Measurements from ENCODE around the gene GLG1.
"Not testable (repeated sequence)": the region's sequence is repeated elsewhere in the genome, so short reads cannot be mapped to it uniquely, and the experiment has no call there.

The GLG1 gene

GRCh38 chr16:74451951-74452758 is 154.8 kb downstream of the GLG1 start:
- H3K4me3 Mint-ChIP-seq = peak overlapping the region; percentile 10 to 42
- H3K9me3 Mint-ChIP-seq = no peaks in the 10 kb centered on the region
- DNase-seq (peak; percentile 74), ATAC-seq (replicated peaks) (peak; percentile 93 to 95)
- H3K4me1 Mint-ChIP-seq = peaks cover 19 to 27% of the 10 kb centered on the region in 2 donors
- peak overlapping the region; percentile 92 for H3K27ac Mint-ChIP-seq
- H3K27me3 Mint-ChIP-seq = no peaks in the 10 kb centered on the region
- peaks cover 39 to 63% of the 10 kb centered on the region in 2 donors for H3K36me3 Mint-ChIP-seq

- H3K4me1 Mint-ChIP-seq = peaks cover 19 to 27% of the 10 kb centered on the region in 2 donors
- peaks cover 37 to 68% of the 10 kb centered on the region in 2 donors for H3K36me3 Mint-ChIP-seq
- H3K27ac Mint-ChIP-seq = peak overlapping the region; percentile 15
- H3K9me3 Mint-ChIP-seq = no peaks in the 10 kb centered on the region
- no peaks in the 10 kb centered on the region for H3K27me3 Mint-ChIP-seq
- ATAC-seq (replicated peaks) = no peak
- H3K4me3 Mint-ChIP-seq = no peak overlapping the region
- DNase-seq = no peak
Measured at GRCh38 chr16:74450967-74451760, 155.8 kb downstream of the GLG1 start.

DNA sequence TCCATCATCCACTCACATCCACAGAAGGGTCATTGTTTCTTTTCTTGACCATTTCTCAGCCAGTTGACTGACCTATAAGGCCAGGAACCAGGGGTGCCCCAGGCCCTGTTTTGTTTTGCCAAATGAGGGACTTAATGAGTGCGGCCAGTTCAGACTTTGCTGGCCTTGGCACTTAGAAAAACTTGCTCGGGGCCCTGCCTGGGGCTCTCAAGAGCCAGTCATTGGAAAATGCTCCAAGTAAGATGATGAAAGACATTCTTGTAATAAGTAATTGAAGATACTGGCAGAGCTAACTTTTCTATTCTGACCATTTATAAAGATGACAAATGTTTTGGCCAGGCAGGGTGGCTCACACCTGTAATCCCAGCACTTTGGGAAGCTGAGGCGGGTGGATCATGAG is 156.7 kb downstream of the GLG1 start:
- Mint-ChIP-seq H3K4me3 (no peak overlapping the region), H3K9me3 (no peaks in the 10 kb centered on the region), H3K27me3 (no peaks in the 10 kb centered on the region), H3K4me1 (peaks cover 19 to 27% of the 10 kb centered on the region in 2 donors), H3K27ac (no peak overlapping the region), H3K36me3 (peaks cover 29 to 59% of the 10 kb centered on the region in 2 donors)
- DNase-seq (no peak), ATAC-seq (replicated peaks) (no peak)

DNA sequence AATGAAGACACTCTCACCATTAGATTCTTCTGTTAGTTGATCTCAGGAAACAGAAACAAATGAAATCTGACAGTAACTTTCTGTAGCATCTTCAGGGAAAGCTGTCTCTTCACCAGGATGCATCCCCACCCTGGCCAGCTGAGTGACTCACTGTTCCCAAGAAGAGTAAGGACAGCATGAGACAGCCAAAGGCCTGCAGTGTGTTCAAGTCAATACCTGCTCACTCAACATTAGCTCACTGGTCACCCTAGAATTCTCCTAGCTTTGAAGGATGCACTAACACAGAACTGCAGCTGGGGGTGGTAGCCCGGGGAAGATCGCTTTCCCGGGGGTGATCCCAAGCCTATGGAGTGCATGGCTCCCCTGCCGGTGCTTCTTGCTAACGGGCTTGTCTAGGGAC is 157.4 kb downstream of the GLG1 start:
- Mint-ChIP-seq H3K4me3 (no peak overlapping the region), H3K36me3 (peaks cover 24 to 52% of the 10 kb centered on the region in 2 donors), H3K4me1 (peaks cover 17 to 27% of the 10 kb centered on the region in 2 donors), H3K9me3 (no peaks in the 10 kb centered on the region), H3K27me3 (no peaks in the 10 kb centered on the region), H3K27ac (no peak overlapping the region)
- DNase-seq = no peak
- no peak for ATAC-seq (replicated peaks)

DNA sequence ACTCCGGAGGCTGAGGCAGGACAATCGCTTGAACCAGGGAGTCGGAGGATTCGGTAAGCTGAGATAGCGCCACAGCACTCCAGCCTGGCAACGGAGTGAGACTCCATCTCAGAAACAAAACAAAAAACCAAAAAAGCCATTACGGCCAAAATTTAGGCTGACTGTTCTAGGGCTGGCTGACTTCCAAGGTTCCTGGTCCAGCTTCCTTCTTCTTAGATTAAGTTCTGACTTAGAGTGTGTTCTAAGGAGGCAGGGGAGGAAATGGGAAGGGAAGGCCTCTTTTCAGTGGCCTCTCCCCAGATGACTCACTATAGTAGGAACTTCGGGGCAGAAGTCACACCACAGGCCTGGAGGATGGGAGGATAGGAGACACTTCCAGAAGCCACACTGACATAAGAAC is 157.9 kb downstream of the GLG1 start:
- Mint-ChIP-seq H3K36me3 (peaks cover 24 to 52% of the 10 kb centered on the region in 2 donors), H3K4me3 (no peak overlapping the region), H3K27ac (peak overlapping the region; percentile 65)

DNA sequence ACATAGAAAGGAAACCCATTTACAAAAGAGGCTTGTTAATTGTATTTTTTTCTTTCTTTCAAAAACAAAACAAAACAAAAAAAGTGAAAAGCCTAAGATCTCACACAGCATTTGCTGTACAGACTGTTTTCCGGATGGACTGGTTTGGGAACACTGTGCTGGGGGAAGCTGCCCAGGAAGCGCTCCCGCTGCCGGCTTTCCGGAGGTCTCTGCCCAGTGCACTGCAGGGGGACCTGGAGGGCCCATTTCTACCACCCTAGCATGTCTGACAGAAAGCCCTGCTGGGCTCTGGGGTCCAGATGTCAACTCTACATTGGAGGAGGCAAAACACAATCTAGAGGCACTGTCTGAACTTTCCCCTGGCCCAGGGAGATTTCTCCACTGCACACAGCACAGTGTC is 159.3 kb downstream of the GLG1 start:
- no peak for ATAC-seq (replicated peaks)
- H3K36me3 Mint-ChIP-seq = peaks cover 18 to 46% of the 10 kb centered on the region in 2 donors
- no peaks in the 10 kb centered on the region for H3K9me3 Mint-ChIP-seq
- H3K4me1 Mint-ChIP-seq = peaks cover 8 to 17% of the 10 kb centered on the region in 2 donors
- no peaks in the 10 kb centered on the region for H3K27me3 Mint-ChIP-seq
- no peak overlapping the region for H3K4me3 Mint-ChIP-seq
- no peak overlapping the region for H3K27ac Mint-ChIP-seq
- no peak for DNase-seq

More for the DNA sequence above, 157.9 kb downstream of the GLG1 start:
- no peaks in the 10 kb centered on the region for H3K27me3 Mint-ChIP-seq
- ATAC-seq (replicated peaks) (no peak), DNase-seq (no peak)
- H3K4me1 Mint-ChIP-seq = peaks cover 17 to 27% of the 10 kb centered on the region in 2 donors
- no peaks in the 10 kb centered on the region for H3K9me3 Mint-ChIP-seq

GRCh38 chr16:74446866-74447265 is 160.0 kb downstream of the GLG1 start:
- Mint-ChIP-seq H3K36me3 (peaks cover 14 to 42% of the 10 kb centered on the region in 2 donors), H3K9me3 (no peaks in the 10 kb centered on the region), H3K4me3 (no peak overlapping the region), H3K4me1 (peaks cover under 1 to 10% of the 10 kb centered on the region in 2 donors), H3K27me3 (no peaks in the 10 kb centered on the region), H3K27ac (no peak overlapping the region)
- DNase-seq (no peak), ATAC-seq (replicated peaks) (no peak)

DNA sequence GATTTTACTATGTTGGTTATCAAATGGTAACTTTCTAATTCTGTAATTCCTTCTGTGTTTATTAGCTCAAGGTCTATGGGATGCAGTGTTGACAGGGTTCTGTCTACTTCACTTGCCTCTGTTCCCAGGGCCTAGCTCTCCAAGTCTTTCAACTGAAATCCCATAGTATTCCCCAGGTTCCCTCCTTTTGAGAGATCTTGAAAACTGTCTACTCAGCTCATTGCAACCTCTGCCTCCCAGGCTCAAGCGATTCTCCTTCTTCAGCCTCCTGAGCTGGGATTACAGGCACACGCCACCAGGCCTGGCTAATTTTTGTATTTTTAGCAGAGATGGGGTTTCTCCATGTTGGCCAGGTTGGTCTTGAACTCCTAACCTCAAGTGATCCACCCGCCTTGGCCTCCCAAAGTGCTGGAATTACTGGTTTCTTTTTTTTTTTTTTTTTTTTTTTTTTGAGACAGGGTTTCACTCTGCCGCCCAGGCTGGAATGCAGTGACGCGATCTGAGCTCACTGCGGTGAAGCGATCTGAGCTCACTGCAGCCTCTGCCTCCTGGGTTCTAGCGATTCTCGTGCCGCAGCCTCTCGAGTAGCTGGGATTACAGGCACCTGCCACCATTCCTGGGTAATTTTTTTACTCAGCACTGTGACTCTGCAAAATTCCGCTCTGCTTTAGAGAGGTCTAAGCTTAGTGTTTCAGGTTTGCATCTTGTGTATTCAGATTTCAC is 163.1 kb downstream of the GLG1 start:
- not testable (repeated sequence) for H3K4me3 Mint-ChIP-seq; H3K27me3 Mint-ChIP-seq; H3K9me3 Mint-ChIP-seq; ATAC-seq (replicated peaks); DNase-seq; H3K27ac Mint-ChIP-seq; H3K4me1 Mint-ChIP-seq
- peaks cover 17 to 35% of the 10 kb centered on the region in 2 donors for H3K36me3 Mint-ChIP-seq

DNA sequence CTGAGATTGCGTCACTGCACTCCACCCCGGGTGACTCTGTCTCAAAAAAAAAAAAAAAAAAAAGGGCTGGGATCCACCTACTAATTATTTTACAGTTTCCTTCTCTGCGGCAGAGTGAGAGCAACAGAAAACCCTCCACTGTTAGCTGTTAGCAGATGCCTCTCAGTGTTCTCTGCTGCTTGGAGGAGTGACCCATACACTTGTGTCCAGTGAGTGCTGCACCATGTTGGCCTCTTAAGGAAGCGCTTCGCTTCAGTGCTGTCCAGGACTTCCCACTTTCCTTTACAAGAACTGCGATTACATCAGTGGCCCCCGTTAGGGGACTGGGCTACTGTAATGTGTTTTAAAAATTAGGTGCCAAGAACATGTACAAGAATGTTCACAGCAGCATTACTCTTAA is 167.2 kb downstream of the GLG1 start:
- peaks cover 3 to 6% of the 10 kb centered on the region in 2 donors for H3K4me1 Mint-ChIP-seq
- H3K27ac Mint-ChIP-seq = no peak overlapping the region
- DNase-seq (no peak), ATAC-seq (replicated peaks) (no peak)
- no peak overlapping the region for H3K4me3 Mint-ChIP-seq
- H3K9me3 Mint-ChIP-seq = peaks cover 2 to 7% of the 10 kb centered on the region in 2 donors
- no peaks in the 10 kb centered on the region for H3K27me3 Mint-ChIP-seq
- H3K36me3 Mint-ChIP-seq = peaks cover 19 to 24% of the 10 kb centered on the region in 2 donors

DNA sequence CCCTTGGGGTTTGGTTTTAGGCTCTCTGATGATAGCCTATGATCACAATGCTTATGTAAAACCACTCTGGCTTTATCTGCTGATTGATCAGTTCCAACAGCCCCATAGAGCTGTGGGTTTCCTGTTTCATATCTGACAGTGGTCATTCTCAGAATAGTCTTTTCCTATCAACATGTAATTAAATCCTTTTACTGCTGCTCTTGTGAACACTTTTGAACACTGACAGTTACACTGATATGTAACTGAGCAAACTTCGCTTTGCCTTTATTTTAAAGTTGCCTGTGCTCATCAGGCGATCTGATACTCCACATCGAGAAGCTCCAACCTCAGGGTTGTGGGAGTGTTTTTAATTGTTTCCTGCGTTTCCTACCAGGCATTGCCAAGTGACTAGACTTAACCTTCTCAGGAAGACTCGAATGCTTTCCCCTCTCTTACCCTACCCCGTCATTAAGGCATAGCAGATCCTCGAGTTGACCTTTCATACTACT is 168.4 kb downstream of the GLG1 start:
- Mint-ChIP-seq H3K9me3 (peaks cover 4 to 10% of the 10 kb centered on the region in 2 donors), H3K4me3 (no peak overlapping the region), H3K27me3 (no peaks in the 10 kb centered on the region), H3K36me3 (peaks cover 19 to 28% of the 10 kb centered on the region in 2 donors), H3K27ac (no peak overlapping the region), H3K4me1 (peaks cover 3 to 6% of the 10 kb centered on the region in 2 donors)
- DNase-seq (no peak), ATAC-seq (replicated peaks) (peak in 1 of 2 donors; percentile 34)

GRCh38 chr16:74431516-74431915 is 175.4 kb downstream of the GLG1 start:
- ATAC-seq (replicated peaks) (no peak), DNase-seq (no peak)
- no peaks in the 10 kb centered on the region for H3K27me3 Mint-ChIP-seq
- no peak overlapping the region for H3K27ac Mint-ChIP-seq
- peaks cover 4 to 10% of the 10 kb centered on the region in 2 donors for H3K9me3 Mint-ChIP-seq
- H3K4me1 Mint-ChIP-seq = no peaks in the 10 kb centered on the region
- no peak overlapping the region for H3K4me3 Mint-ChIP-seq
- peaks cover 0 to 4% of the 10 kb centered on the region in 2 donors for H3K36me3 Mint-ChIP-seq

DNA sequence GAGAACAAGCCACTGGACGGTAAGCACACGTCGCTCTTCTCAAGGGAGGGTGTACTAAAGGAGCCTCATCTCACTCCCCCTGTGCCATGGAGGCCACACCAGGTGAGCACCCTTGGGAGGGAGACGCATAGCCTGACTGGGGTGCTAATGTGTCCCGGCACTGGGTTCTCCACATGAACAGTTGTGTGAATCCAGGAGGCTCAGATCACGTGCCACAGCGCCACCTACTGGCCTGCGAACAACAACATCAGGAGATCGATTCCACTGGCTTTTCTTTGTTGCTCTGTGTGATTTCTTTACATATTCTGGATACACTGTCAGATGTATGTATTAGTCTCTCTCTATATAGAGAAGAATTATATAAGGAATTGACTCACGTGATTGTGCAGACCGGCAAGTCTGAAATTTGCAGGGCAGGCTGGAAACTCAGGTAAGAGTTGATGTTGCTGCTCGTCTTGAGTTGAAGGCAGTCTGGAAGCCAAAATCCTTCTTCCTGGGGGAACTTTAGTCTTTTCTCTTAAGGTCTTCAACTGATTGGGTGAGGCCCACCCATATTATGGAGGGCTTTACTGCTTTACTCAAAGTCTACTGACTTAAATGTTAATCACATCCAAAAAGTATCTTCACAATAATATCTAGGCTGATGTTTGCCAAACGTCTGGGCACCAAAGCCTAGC is 176.7 kb downstream of the GLG1 start:
- not testable (repeated sequence) for H3K27me3 Mint-ChIP-seq, H3K4me3 Mint-ChIP-seq, H3K9me3 Mint-ChIP-seq, DNase-seq, H3K4me1 Mint-ChIP-seq, H3K27ac Mint-ChIP-seq, H3K36me3 Mint-ChIP-seq
- peak; percentile 82 for ATAC-seq (replicated peaks)

DNA sequence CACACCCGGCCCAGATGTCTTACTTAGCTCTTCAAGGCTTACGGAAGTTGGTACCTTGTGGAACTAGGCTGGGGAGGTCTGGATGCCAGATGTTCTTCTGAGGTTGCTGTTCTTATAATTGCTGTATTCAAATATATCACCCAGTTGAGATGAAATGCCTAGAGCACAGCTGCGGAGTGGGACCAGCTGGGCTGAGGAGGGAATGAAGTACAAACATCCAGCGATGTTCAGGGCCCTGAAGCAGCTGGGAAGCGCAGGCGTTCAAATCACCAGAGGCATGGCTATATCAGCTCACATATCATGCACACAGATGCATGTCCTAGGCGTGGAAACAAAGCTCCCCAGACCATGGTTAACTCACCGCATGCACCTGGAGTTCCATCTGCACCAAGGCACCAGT is 178.4 kb downstream of the GLG1 start:
- ATAC-seq (replicated peaks); H3K36me3 Mint-ChIP-seq; H3K4me3 Mint-ChIP-seq; H3K9me3 Mint-ChIP-seq; H3K4me1 Mint-ChIP-seq; DNase-seq; H3K27me3 Mint-ChIP-seq; H3K27ac Mint-ChIP-seq: not testable (repeated sequence)

GRCh38 chr16:74425751-74426150 is 181.2 kb downstream of the GLG1 start:
- not testable (repeated sequence) for H3K4me1 Mint-ChIP-seq; H3K27ac Mint-ChIP-seq; ATAC-seq (replicated peaks)

More at GRCh38 chr16:74425751-74426150, 181.2 kb downstream of the GLG1 start:
- not testable (repeated sequence) for DNase-seq, H3K27me3 Mint-ChIP-seq, H3K9me3 Mint-ChIP-seq, H3K36me3 Mint-ChIP-seq, H3K4me3 Mint-ChIP-seq
